HL-60 (cell line): ENCODE data around the gene SARNP.

Experiments used
- CTCF ChIP-seq: IDR thresholded peaks from one replicate; pipeline ENCODE4 v1.5.1; 2011; ENCODE audit warnings: low read length, control low read depth, inconsistent platforms; ENCODE audit not compliant: insufficient read depth
- POLR2AphosphoS5 ChIP-seq: IDR thresholded peaks from 2 replicates; pipeline ENCODE4 v1.6.1; 2012; ENCODE audit warnings: low read depth
- REST ChIP-seq: IDR thresholded peaks from 2 replicates; pipeline ENCODE4 v1.6.1; 2012; ENCODE audit warnings: low read depth; ENCODE audit not compliant: insufficient replicate concordance

GRCh38 chr12:55713721-55714120, 103.8 kb downstream of the SARNP start:
- TF ChIP-seq CTCF (no peak), POLR2AphosphoS5 (no peak), REST (no peak)
